Ectodermal cell (in vitro differentiated cells): ENCODE measurements around the gene LYPD6.

ENCODE experiments used
- H3K27ac ChIP-seq: 2 replicates; pipeline ENCODE4 v1.7.0; 2013; ENCODE audit warnings: mild to moderate bottlenecking, low read depth, low read length; ENCODE audit not compliant: insufficient read depth, poor library complexity, severe bottlenecking
- H3K27me3 ChIP-seq: 2 replicates; pipeline ENCODE4 v1.7.0; 2013; ENCODE audit warnings: mild to moderate bottlenecking, low read length; ENCODE audit not compliant: insufficient read depth, control insufficient read depth, poor library complexity, severe bottlenecking
- H3K36me3 ChIP-seq: one replicate; pipeline ENCODE4 v1.7.0; 2013; ENCODE audit warnings: low read length; ENCODE audit not compliant: control insufficient read depth, insufficient read depth
- H3K4me1 ChIP-seq: one replicate; pipeline ENCODE4 v1.7.0; 2013; ENCODE audit warnings: low read length; ENCODE audit not compliant: control insufficient read depth, insufficient read depth
- H3K4me3 ChIP-seq: 2 replicates; pipeline ENCODE4 v1.7.0; 2013; ENCODE audit warnings: low read depth, low read length, control low read depth; ENCODE audit not compliant: insufficient read depth
- H3K9me3 ChIP-seq: 2 replicates; pipeline ENCODE4 v1.7.0; 2013; ENCODE audit warnings: mild to moderate bottlenecking, low read length, moderate library complexity; ENCODE audit not compliant: control insufficient read depth
- WGBS, 2 experiments: methylation state at CpG; one replicate each; pipeline ENCODE4 v1.1.7; 2013; ENCODE audit warnings: missing lambda C conversion rate in 2 of 2; 5-methylcytosine and 5-hydroxymethylcytosine counted together

Gene LYPD6

DNA sequence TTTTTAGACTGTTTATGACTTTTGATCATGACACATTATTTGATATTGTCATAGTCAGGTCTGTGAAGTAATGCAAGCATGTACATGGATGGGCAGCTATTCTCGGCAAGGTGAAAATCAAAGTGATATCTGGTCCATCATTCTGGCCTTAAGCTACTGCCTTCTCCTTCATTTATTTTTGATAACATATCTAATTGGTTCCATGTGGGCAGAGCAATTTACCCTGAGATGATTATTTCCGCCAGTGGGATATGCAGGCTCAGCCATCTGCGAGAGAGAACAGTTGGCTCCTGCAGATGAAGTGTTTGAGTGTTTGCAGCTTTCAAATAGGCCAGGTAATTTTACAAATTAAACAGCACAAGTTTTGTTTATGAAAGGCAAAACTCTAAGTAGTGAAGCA, 116.4 kb downstream of the LYPD6 start:
- H3K36me3 ChIP-seq: no peaks in the 10 kb centered on the region
- H3K9me3 ChIP-seq: no peaks in the 10 kb centered on the region
- H3K4me3 ChIP-seq: no peak overlapping the region
- H3K27me3 ChIP-seq: no peaks in the 10 kb centered on the region
- H3K4me1 ChIP-seq: peaks cover 5% of the 10 kb centered on the region
- H3K27ac ChIP-seq: no peak overlapping the region
- 93 to 98% methylated on average over 3 of the region's 3 CpGs for WGBS, 2 experiments

DNA sequence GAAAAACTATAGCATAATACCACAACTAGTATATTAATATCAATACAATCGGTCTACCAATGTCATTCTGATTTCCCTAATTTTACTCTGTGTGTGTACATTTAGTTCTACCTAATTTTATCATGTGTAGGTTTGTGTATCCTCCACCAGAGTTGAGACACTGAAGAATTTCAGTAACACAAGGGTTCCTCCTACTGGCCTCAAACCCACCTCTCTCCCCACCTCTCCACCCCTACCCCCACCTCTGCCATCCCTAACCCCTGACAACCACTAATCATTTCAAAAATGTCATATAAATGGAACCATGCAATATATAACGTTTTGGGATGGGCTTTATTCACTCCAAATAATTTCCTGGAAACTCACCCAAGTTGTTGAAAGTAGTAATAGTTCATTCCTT, 117.9 kb downstream of the LYPD6 start:
- Histone ChIP-seq H3K36me3 (no peaks in the 10 kb centered on the region), H3K4me1 (no peaks in the 10 kb centered on the region), H3K4me3 (no peak overlapping the region), H3K27me3 (no peaks in the 10 kb centered on the region), H3K27ac (no peak overlapping the region), H3K9me3 (no peaks in the 10 kb centered on the region)
- 84% methylated on average over 2 of the region's 2 CpGs; no CpG with 5 or more reads in 1 of the 2 experiments for WGBS, 2 experiments

DNA sequence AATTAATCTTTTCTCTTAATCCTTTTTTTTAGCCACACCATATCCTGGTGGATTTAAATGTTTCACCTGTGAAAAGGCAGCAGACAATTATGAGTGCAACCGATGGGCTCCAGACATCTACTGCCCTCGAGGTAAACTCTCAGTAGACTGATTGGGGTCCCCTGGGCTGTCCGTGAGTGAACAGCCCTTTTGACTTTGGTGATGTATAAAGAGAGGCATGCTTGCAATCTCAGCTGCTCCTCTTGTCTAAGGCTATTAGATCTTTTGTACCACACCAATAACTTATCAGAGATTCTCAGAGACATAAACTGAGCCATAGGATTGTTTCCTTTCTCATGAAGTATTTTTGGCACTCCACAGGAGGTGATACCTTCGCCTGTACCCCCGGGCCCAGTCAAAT, 118.6 kb downstream of the LYPD6 start:
- 89 to 93% methylated on average over 5 of the region's 5 CpGs for WGBS, 2 experiments
- no peaks in the 10 kb centered on the region for H3K36me3 ChIP-seq
- no peaks in the 10 kb centered on the region for H3K9me3 ChIP-seq
- H3K4me1 ChIP-seq: no peaks in the 10 kb centered on the region
- H3K27me3 ChIP-seq: no peaks in the 10 kb centered on the region
- H3K4me3 ChIP-seq: no peak overlapping the region
- no peak overlapping the region for H3K27ac ChIP-seq

DNA sequence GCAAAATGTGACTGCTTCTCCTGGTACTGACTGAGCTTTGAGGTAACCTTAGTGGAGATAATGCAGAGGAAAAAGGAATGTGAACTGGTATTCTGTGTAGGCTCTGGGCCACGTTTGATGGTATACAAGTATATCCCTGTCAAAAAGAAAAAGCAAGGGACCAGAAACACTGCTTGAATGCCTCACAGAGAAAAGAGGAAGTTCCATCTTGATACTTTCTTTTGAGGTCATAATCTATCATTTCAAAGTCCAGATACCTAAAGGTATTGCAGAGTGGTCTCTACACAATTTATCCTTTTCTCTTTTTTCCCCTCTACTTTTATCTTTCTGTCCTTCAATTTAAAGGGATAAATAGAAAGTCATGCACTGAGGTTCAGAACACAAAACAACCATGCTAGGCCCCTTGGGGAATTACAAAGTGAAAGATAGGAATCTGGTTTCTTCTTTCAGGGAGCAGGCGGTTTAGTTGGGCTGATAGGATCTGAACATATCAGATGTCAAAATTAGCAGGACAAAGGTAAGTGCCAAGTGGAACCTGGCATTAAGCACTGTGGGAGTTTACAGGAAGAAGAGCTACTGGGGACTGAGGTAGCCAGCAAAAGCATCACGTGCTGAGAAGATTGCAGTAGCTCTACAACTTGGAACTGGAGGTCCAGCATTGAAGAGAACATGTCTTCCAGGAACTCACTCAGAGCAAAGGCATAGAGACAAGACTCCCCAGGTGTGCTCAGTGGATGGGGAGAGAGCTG, 121.2 kb downstream of the LYPD6 start:
- H3K27me3 ChIP-seq: no peaks in the 10 kb centered on the region
- H3K4me1 ChIP-seq: no peaks in the 10 kb centered on the region
- no peaks in the 10 kb centered on the region for H3K9me3 ChIP-seq
- WGBS, 2 experiments: 76 to 81% methylated on average over 3 of the region's 3 CpGs
- H3K27ac ChIP-seq: no peak overlapping the region
- H3K4me3 ChIP-seq: no peak overlapping the region
- H3K36me3 ChIP-seq: no peaks in the 10 kb centered on the region

DNA sequence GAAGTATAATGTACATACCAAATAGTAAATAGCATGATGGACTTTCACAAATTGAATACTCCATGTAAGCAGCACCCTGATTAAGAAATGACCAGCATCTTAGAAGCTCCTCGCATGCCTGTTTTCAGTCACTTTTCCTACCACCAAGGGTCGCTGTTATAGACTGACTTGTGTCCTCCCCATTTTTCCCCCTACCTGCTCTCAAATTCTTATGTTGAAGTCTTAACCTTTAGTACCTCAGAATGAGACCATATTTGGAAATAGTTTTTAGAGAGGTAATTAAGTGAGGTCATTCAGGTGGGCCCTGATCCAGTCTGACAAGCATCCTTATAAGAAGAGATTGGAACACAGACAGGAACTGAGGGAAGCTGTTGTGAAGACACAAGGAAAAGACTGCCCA, 125.9 kb downstream of the LYPD6 start:
- Histone ChIP-seq H3K4me1 (no peaks in the 10 kb centered on the region), H3K36me3 (no peaks in the 10 kb centered on the region), H3K9me3 (no peaks in the 10 kb centered on the region), H3K4me3 (no peak overlapping the region), H3K27ac (no peak overlapping the region), H3K27me3 (no peaks in the 10 kb centered on the region)
- WGBS, 2 experiments: 86 to 90% methylated on average over 2 of the region's 2 CpGs

DNA sequence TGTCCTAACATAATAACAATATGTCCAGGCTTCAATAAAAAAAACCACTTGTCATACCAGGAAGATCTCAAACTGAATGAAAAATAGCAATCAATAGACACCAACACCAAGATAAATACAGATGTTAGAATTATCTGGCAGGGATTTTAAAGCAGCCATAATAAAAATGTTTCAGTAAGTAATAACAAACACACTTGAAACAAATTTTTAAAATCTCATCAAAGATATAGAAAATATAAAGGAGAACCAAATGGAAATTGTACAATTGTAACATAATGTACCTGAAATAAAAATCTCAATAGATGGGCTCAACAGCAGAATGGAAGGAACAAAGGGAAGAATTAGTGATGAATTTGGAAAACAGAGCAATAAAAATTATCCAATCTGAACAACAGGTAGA, 128.1 kb downstream of the LYPD6 start:
- Histone ChIP-seq H3K27me3 (no peaks in the 10 kb centered on the region), H3K36me3 (no peaks in the 10 kb centered on the region), H3K27ac (no peak overlapping the region), H3K9me3 (no peaks in the 10 kb centered on the region), H3K4me1 (no peaks in the 10 kb centered on the region), H3K4me3 (no peak overlapping the region)

DNA sequence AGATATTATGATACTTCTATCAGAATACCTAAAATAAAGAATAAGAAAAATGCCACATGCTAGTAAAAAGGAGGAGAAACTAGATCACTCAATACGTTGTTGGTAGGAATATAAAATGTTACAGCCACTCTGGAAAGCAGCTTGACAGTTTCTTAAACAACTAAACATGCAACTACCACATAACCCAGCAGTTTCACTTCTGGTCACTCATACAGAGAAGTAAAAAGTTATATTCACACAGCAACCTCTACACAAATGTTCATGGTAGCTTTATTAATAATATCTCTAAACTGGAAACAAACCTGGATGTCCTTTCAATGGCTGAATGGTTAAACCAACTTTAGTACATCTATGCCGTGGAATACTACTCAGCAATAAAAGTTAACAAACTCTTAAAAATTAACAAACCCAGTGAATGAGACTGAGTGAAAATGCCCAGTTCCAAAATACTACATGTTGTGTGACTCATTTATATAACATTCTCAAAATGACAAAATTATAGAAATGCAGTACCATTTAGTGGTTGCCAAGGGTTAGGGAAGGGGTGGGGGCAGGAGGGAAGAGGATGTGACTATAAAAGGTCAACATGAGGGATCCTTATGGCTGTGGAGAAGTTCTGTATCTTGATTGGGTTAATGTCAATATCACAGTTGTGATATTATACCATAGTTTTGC, 133.1 kb downstream of the LYPD6 start:
- Histone ChIP-seq H3K4me3 (no peak overlapping the region), H3K4me1 (no peaks in the 10 kb centered on the region), H3K36me3 (no peaks in the 10 kb centered on the region), H3K27me3 (no peaks in the 10 kb centered on the region), H3K27ac (no peak overlapping the region), H3K9me3 (no peaks in the 10 kb centered on the region)
- WGBS, 2 experiments: 0 to 40% methylated on average over 1 to 2 of the region's 2 CpGs

DNA sequence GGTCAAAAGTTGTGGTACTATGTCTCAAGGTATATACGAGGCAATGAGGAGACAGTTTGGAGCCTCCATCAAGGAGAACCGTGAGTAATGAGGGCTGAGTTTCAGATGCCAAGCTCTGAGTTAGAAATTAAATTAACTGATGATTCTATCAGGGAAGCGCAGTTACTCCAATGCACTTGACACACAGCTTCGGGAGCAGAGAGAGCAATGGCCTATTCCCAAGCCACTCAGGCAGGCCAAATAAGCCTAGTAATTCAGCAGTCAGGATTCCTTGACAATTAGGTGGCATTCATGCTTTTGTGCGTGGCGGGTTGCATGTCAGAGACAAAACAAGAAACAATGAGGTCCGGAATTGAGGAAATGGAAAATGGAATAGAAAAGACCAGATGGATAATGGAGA, 134.0 kb downstream of the LYPD6 start:
- Histone ChIP-seq H3K36me3 (no peaks in the 10 kb centered on the region), H3K9me3 (no peaks in the 10 kb centered on the region), H3K4me3 (no peak overlapping the region), H3K27me3 (no peaks in the 10 kb centered on the region), H3K27ac (no peak overlapping the region), H3K4me1 (no peaks in the 10 kb centered on the region)
- 94% methylated on average over 7 of the region's 7 CpGs for WGBS, 2 experiments

DNA sequence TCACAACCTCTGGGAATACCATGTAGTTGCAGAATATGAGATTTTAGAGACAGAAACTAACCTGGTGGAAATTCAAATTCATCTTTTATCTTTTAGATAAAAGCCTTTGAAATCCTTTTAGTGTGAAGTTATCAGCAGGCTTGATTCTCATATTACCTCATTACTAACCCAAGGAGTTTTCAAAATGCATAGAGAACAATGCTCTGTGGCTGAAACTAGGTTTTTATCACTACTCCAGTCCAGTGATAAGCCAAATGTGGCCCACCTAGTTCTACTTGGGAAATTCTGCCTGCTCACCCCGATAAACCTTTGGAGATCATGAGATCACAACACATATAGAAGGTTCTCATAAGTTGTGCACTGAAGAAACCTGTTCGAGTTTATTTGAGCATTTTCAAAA, 135.5 kb downstream of the LYPD6 start:
- WGBS, 2 experiments: 88 to 90% methylated on average over 2 of the region's 2 CpGs
- Histone ChIP-seq H3K4me1 (no peaks in the 10 kb centered on the region), H3K4me3 (no peak overlapping the region), H3K36me3 (no peaks in the 10 kb centered on the region), H3K27ac (no peak overlapping the region), H3K9me3 (no peaks in the 10 kb centered on the region), H3K27me3 (no peaks in the 10 kb centered on the region)

- no peak overlapping the region for H3K27ac ChIP-seq
- H3K4me1 ChIP-seq: no peaks in the 10 kb centered on the region
- no peaks in the 10 kb centered on the region for H3K36me3 ChIP-seq
- H3K27me3 ChIP-seq: no peaks in the 10 kb centered on the region
- no peaks in the 10 kb centered on the region for H3K9me3 ChIP-seq
- 92 to 96% methylated on average over 3 of the region's 3 CpGs for WGBS, 2 experiments
- no peak overlapping the region for H3K4me3 ChIP-seq
Measured at GRCh38 chr2:149466635-149467034, 136.2 kb downstream of the LYPD6 start.
